GM18508 (cell line): ENCODE results near the gene GOLGA8S.
"Not testable (repeated sequence)": the region's sequence is repeated elsewhere in the genome, so short reads cannot be mapped to it uniquely, and the experiment has no call there.

Experiments used
- ATAC-seq: cut with Tn5 transposase; IDR thresholded peaks from one replicate; pipeline ENCODE4 v1.9.1; 2021; ENCODE audit warnings: moderate number of reproducible peaks; ENCODE audit not compliant: insufficient read depth, unreplicated experiment

Gene GOLGA8S

DNA sequence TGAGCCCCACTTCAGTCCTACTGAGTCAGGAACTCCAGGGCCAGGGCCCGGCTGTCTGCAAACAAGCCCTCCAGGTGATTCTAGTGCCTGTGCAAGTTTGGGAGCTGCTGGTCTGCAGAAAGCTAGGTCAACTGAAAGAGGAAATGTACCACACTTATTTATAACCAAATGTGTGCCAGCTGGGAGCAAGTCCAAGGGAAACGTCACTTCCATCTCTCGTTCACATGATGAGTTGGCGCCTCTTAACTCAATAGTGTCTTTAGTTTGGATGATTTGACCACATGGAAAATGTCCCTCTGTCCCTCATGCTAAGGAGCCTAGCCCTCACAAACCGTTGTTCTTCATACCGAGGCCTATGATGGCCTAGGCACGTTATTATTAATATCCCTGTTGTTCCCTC, 43.2 kb downstream of the GOLGA8S start:
- ATAC-seq = no peak

DNA sequence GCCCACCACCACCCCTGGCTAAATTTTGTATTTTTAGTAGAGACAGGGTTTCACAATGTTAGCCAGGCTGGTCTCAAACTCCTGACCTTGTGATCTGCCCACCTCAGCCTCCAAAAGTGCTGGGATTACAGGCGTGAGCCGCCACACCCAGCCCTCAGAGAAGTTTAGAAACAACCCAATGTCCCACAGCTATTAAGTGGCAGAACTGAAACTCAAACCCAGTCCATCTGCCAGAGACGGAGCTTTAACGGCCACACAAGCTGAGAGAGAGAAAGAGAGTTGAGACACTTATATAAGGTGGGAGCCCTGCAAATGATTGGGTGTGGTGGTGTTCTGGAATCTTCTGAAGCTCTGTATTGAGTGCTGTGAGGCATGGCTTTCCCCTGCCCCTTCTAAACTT, 43.8 kb downstream of the GOLGA8S start:
- ATAC-seq = not testable (repeated sequence)

GRCh38 chr15:23399207-23399606, 44.7 kb downstream of the GOLGA8S start:
- ATAC-seq = not testable (repeated sequence)

GRCh38 chr15:23401627-23402026, 47.1 kb downstream of the GOLGA8S start:
- ATAC-seq = no peak

- ATAC-seq = no peak
Measured at GRCh38 chr15:23402140-23402539, 47.6 kb downstream of the GOLGA8S start.

- no peak for ATAC-seq
Measured at GRCh38 chr15:23402544-23402943, 48.0 kb downstream of the GOLGA8S start.

DNA sequence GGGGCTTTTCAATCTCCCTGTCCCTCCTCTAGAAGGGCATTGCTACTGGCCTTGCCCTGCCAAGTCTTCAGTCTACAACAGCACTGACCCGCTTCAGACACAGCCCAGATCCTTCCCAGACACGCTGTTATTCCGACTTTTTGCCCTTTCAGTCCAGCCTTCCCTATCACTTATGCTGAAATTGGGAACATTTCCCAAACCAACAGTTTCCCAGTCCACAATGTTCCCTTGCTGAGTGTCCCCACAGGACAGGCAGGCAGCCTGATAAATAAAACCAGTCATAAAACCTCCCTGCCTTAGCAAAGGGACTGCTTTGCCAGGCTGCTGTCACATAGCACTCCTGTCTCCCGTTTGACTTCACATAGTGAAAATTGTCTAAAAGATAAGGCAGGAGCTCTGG, 49.0 kb downstream of the GOLGA8S start:
- ATAC-seq = no peak

GRCh38 chr15:23411841-23412240, 57.3 kb downstream of the GOLGA8S start:
- ATAC-seq = no peak

GRCh38 chr15:23412881-23413600, 58.5 kb downstream of the GOLGA8S start:
- ATAC-seq = not testable (repeated sequence)
